RWPE2 (cell line): Measurements from ENCODE around the gene STX18.

ENCODE experiments used
- ATAC-seq: fragments of 200-7000 bp; cut with Tn5 transposase; 3 replicates; pipeline ENCODE4 v1.9.1; 2021; ENCODE audit warnings: low read depth
- DNase-seq: peaks from one replicate; pipeline ENCODE4 v3.0.0-alpha.2; 2020; ENCODE audit warnings: low spot score
- H3K27ac ChIP-seq: fragments of 450-650 bp; 2 replicates; pipeline ENCODE4 v1.5.1; 2017; ENCODE audit warnings: mild to moderate bottlenecking; ENCODE audit not compliant: poor library complexity, severe bottlenecking
- H3K27me3 ChIP-seq: fragments of 250-450 bp; sonication (Bioruptor Pico); 2 replicates; pipeline ENCODE4 v1.5.1; 2021; ENCODE audit warnings: mild to moderate bottlenecking, moderate library complexity; ENCODE audit not compliant: insufficient read depth, poor library complexity, severe bottlenecking
- H3K36me3 ChIP-seq: fragments of 250-450 bp; sonication (Bioruptor Pico); 2 replicates; pipeline ENCODE4 v1.5.1; 2020; ENCODE audit warnings: low read depth, mild to moderate bottlenecking, moderate library complexity
- H3K4me1 ChIP-seq: fragments of 250-450 bp; sonication (Bioruptor Pico); 2 replicates; pipeline ENCODE4 v1.5.1; 2021; ENCODE audit warnings: mild to moderate bottlenecking, moderate library complexity; ENCODE audit not compliant: insufficient read depth, poor library complexity, severe bottlenecking
- H3K4me3 ChIP-seq: fragments of 250-450 bp; sonication (Bioruptor Pico); 2 replicates; pipeline ENCODE4 v1.5.1; 2021; ENCODE audit warnings: mild to moderate bottlenecking, moderate library complexity; ENCODE audit not compliant: severe bottlenecking
- H3K9me3 ChIP-seq: fragments of 250-450 bp; sonication (Bioruptor Pico); 2 replicates; pipeline ENCODE4 v1.5.1; 2021; ENCODE audit warnings: mild to moderate bottlenecking, moderate library complexity; ENCODE audit not compliant: severe bottlenecking
- CTCF ChIP-seq: fragments of 450-650 bp; IDR thresholded peaks from one replicate; pipeline ENCODE4 v1.5.1; 2017; ENCODE audit warnings: mild to moderate bottlenecking, moderate library complexity; ENCODE audit not compliant: poor library complexity, severe bottlenecking

The STX18 gene

GRCh38 chr4:4488405-4489404 is 53.1 kb downstream of the STX18 start:
- peak; percentile 99 for ATAC-seq
- no peak overlapping the region for H3K27ac ChIP-seq
- no peak for DNase-seq
- peak; percentile 93 for TF ChIP-seq CTCF
- no peak overlapping the region for H3K4me3 ChIP-seq
- H3K36me3 ChIP-seq: no peaks in the 10 kb centered on the region
- H3K4me1 ChIP-seq: no peaks in the 10 kb centered on the region
- no peaks in the 10 kb centered on the region for H3K9me3 ChIP-seq
- H3K27me3 ChIP-seq: no peaks in the 10 kb centered on the region

GRCh38 chr4:4486969-4487368 is 54.9 kb downstream of the STX18 start:
- no peaks in the 10 kb centered on the region for H3K4me1 ChIP-seq
- no peak overlapping the region for H3K4me3 ChIP-seq
- no peak overlapping the region for H3K27ac ChIP-seq
- ATAC-seq: no peak
- H3K9me3 ChIP-seq: no peaks in the 10 kb centered on the region
- H3K36me3 ChIP-seq: no peaks in the 10 kb centered on the region
- DNase-seq: no peak
- H3K27me3 ChIP-seq: no peaks in the 10 kb centered on the region
- no peak for TF ChIP-seq CTCF

GRCh38 chr4:4485806-4486205 is 56.0 kb downstream of the STX18 start:
- no peak for TF ChIP-seq CTCF
- Histone ChIP-seq H3K27me3 (no peaks in the 10 kb centered on the region), H3K9me3 (no peaks in the 10 kb centered on the region), H3K4me1 (no peaks in the 10 kb centered on the region), H3K36me3 (no peaks in the 10 kb centered on the region), H3K27ac (no peak overlapping the region), H3K4me3 (no peak overlapping the region)
- no peak for ATAC-seq
- no peak for DNase-seq

DNA sequence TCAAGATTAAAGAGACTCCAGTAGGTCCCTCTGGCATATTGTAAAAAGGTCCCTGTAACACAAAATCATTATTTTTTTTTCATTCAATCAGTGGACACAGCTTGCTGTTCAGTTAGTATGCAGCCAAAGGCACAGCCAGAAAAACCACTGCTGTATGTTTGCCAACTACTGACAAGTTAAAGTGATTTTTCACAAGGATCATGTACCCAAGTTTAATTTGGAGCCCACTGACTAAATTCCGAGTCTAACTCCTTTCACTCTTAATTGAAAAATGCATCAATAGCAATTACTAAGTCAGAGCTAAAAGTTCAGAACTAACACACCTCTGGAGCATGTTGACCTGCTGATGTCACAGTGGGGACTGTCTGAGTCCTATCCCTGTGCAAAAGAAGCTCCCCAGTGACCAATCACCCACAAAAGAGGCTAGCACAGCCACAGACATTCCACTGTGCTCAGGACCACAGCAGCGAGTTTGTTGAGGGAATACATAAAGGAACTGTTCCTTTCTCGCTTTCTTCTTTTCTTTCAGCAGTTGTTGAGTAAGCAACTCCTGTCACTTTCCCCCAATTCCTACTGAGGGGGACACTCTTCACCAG is 60.4 kb downstream of the STX18 start:
- no peak for ATAC-seq
- H3K27ac ChIP-seq: no peak overlapping the region

More for the DNA sequence above, 60.4 kb downstream of the STX18 start:
- Histone ChIP-seq H3K27me3 (no peaks in the 10 kb centered on the region), H3K36me3 (no peaks in the 10 kb centered on the region), H3K4me1 (no peaks in the 10 kb centered on the region), H3K4me3 (no peak overlapping the region), H3K9me3 (no peaks in the 10 kb centered on the region)
- DNase-seq: no peak
- TF ChIP-seq CTCF: no peak
